ENCODE measurements around the gene CCIN.

CCIN gene

GRCh38 chr9:36140086-36141084 is 28.8 kb upstream of the CCIN start:
- peak overlapping the region in 1 of 2 donors; percentile 46 for H3K27ac ChIP-seq
- no peak overlapping the region for H3K4me3 ChIP-seq
- no peak for DNase-seq (ENCODE audit: low spot score)
- no peak for TF ChIP-seq CTCF (IDR thresholded peaks at IDR 0.05)

GRCh38 chr9:36141288-36141687 is 27.9 kb upstream of the CCIN start:
- H3K27ac ChIP-seq = no peak overlapping the region
- DNase-seq (ENCODE audit: low spot score) = no peak
- no peak overlapping the region for H3K4me3 ChIP-seq
- no peak for TF ChIP-seq CTCF (IDR thresholded peaks at IDR 0.05)

- no peak overlapping the region for H3K4me3 ChIP-seq
- DNase-seq (ENCODE audit: low spot score) = no peak
- peak overlapping the region in 1 of 2 donors; percentile 91 for H3K27ac ChIP-seq
- no peak for TF ChIP-seq CTCF (IDR thresholded peaks at IDR 0.05)
Measured at GRCh38 chr9:36141761-36142160, 27.4 kb upstream of the CCIN start.

- no peak for TF ChIP-seq CTCF (IDR thresholded peaks at IDR 0.05)
Measured at GRCh38 chr9:36142510-36143244, 26.5 kb upstream of the CCIN start.

GRCh38 chr9:36143245-36143641 is 25.9 kb upstream of the CCIN start:
- no peak for TF ChIP-seq CTCF (IDR thresholded peaks at IDR 0.05)
- peak overlapping the region; percentile 89 to 91 for H3K27ac ChIP-seq
- DNase-seq (ENCODE audit: low spot score) = no peak
- H3K4me3 ChIP-seq = peak overlapping the region; percentile 63

More at GRCh38 chr9:36142510-36143244, 26.5 kb upstream of the CCIN start:
- Histone ChIP-seq H3K27ac (peak overlapping the region; percentile 89 to 91), H3K4me3 (peak overlapping the region; percentile 63)
- no peak for DNase-seq (ENCODE audit: low spot score)

- Histone ChIP-seq H3K4me3 (no peak overlapping the region), H3K27ac (no peak overlapping the region)
- DNase-seq (ENCODE audit: low spot score) = no peak
Measured at GRCh38 chr9:36144309-36145232, 24.6 kb upstream of the CCIN start.

More at GRCh38 chr9:36144309-36145232, 24.6 kb upstream of the CCIN start:
- TF ChIP-seq CTCF (IDR thresholded peaks at IDR 0.05) = no peak
